ENCODE data around the gene OPTN.
"Not testable (repeated sequence)": the region's sequence is repeated elsewhere in the genome, so short reads cannot be mapped to it uniquely, and the experiment has no call there.

Gene OPTN

GRCh38 chr10:13099666-13100348 lies at the start of gene OPTN:
Gene OPTN, plus strand, starts transcription at chr10:13100163. Its CDS starts 8,960 bp downstream, at chr10:13109123.
- peak; percentile 73 for DNase-seq (ENCODE audit: low read depth)
- peak; percentile 81 for TF ChIP-seq CTCF (conservative IDR thresholded peaks at IDR 0.05; ENCODE audit: low read length)
- H3K4me3 ChIP-seq (ENCODE audit: low read length), result peak within 1 kb of the TSS; percentile 87

DNA sequence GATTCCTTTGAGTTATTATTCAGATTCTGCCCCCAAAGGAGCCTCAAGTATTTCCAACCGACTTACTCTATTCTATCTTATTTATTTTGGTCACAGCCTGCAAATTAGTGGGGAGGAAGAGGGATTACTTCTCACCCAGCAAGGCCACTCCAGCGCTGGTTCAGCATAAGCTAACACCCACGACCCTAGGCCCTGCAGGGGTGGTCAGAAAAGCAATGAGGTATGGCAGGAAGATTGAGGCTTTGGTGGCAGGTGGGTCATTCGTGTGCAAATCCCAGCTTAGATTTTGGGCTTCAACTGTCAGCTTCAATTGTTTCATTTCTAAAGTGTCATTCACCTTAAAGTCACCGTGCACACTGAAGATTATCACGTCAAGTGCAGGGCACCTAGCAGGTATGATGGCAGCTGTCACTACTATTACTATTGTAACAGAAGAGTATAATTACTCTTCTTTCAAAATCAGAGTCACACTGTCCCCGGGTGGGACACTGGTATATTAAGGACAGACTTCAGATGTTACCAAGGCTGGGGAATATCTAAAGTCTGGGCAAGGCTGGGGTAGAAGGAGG lies 48.8 kb upstream of the OPTN start:
- H3K4me3 ChIP-seq (ENCODE audit: low read length), result no peak overlapping the region
- TF ChIP-seq CTCF (conservative IDR thresholded peaks at IDR 0.05; ENCODE audit: low read length), result no peak
- DNase-seq (ENCODE audit: low read depth), result no peak

DNA sequence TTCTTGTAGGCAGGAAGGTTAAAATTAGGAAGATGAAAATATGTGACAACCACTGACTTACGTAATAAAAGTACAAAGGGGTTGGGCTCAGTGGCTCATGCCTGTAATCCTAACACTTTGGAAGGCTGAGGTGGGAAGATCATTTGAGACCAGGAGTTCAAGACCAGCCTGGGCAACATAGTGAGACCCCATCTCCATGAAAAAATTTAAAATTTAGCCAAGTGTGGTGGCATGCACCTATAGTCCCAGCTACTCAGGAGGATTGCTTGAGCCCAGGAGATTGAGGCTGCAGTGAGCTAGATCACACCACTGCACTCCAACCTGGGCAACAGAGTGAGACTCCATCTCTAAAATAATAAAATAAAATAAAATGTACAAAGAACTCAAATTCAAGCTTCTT lies 46.8 kb upstream of the OPTN start:
- not testable (repeated sequence) for DNase-seq (ENCODE audit: low read depth)

GRCh38 chr10:13053794-13054462 lies 46.0 kb upstream of the OPTN start:
- TF ChIP-seq CTCF (conservative IDR thresholded peaks at IDR 0.05; ENCODE audit: low read length), result no peak
- no peak for DNase-seq (ENCODE audit: low read depth)
- H3K4me3 ChIP-seq (ENCODE audit: low read length), result no peak overlapping the region

More for the DNA sequence above, 46.8 kb upstream of the OPTN start:
- not testable (repeated sequence) for H3K4me3 ChIP-seq (ENCODE audit: low read length)

DNA sequence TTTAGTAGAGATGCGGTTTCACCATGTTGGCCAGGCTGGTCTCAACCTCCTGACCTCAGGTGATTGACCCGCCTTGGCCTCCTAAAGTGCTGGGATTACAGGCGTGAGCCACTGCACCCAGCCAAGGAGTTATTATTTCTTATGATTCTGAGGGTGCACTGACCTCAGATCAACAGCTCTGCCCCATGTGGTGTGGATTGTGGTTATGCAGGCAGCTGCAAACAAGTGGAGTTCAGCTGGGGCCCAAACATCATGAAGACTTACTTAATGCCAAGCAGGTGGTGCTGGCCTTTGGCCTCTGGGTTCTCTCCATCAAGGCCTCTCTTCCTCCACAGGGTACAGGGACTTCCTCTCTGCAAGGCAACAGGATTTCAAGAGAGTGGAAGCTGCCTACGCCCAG lies 45.1 kb upstream of the OPTN start:
- no peak for DNase-seq (ENCODE audit: low read depth)
- TF ChIP-seq CTCF (conservative IDR thresholded peaks at IDR 0.05; ENCODE audit: low read length), result no peak

DNA sequence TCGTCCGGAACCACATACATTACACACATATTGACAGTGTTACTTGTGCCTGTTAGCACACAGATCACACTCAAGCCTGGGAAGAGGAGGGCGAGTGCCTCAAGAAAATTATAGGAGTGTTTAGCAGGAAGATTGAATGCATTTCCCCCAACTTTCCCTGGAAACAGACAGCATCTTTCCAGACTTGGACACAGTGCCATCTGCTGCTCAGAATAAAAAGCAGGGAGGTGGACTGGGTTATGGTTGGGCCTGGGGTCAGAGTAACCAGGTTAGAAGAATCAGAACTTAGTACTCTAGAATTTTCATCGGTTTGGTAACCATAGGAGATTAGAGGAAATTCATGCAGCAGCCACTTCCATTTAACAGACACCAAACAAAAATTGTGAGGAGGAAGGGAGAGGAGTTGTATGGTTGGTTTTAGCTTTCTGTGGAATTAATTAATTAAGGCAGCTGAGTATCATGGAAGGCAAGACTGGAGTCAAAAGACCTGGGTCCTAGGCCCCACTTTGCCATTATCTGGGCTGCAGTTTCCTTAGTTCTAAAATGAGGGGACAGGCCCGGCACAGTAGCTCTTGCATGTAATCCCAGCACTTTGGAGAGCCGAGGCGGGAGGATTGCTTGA lies 43.4 kb upstream of the OPTN start:
- peak; percentile 28 for TF ChIP-seq CTCF (conservative IDR thresholded peaks at IDR 0.05; ENCODE audit: low read length)
- H3K4me3 ChIP-seq (ENCODE audit: low read length), result no peak overlapping the region
- no peak for DNase-seq (ENCODE audit: low read depth)

More for the DNA sequence above, 45.1 kb upstream of the OPTN start:
- no peak overlapping the region for H3K4me3 ChIP-seq (ENCODE audit: low read length)

DNA sequence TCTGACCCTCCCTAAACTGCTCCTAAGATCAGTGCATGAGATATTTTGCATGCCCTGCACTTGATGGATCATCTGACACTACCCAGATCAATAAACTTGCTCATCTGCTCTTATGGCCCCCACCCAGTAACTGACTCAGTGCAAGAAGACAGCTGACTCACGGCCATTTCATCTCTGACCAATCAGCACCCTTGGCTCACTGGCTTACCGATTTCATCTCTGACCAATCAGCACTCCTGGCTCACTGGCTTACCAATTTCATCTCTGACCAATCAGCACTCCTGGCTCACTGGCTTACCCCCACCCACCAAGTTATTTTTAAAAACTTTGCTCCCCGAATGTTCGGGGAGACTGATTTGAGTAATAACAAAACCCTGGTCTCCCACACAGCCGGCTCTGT lies 37.2 kb upstream of the OPTN start:
- no peak overlapping the region for H3K4me3 ChIP-seq (ENCODE audit: low read length)
- no peak for TF ChIP-seq CTCF (conservative IDR thresholded peaks at IDR 0.05; ENCODE audit: low read length)

More for the DNA sequence above, 37.2 kb upstream of the OPTN start:
- no peak for DNase-seq (ENCODE audit: low read depth)

Data from AG10803 (cell line).